NCI-H510A treated with DMSO at 0.1 percent for 48 hours (cell line): ENCODE results near the gene IQCK.

Experiments
- DNase-seq: peaks from one replicate; lab custom pipeline; 2025; lab: John Stamatoyannopoulos, UW

IQCK gene

DNA sequence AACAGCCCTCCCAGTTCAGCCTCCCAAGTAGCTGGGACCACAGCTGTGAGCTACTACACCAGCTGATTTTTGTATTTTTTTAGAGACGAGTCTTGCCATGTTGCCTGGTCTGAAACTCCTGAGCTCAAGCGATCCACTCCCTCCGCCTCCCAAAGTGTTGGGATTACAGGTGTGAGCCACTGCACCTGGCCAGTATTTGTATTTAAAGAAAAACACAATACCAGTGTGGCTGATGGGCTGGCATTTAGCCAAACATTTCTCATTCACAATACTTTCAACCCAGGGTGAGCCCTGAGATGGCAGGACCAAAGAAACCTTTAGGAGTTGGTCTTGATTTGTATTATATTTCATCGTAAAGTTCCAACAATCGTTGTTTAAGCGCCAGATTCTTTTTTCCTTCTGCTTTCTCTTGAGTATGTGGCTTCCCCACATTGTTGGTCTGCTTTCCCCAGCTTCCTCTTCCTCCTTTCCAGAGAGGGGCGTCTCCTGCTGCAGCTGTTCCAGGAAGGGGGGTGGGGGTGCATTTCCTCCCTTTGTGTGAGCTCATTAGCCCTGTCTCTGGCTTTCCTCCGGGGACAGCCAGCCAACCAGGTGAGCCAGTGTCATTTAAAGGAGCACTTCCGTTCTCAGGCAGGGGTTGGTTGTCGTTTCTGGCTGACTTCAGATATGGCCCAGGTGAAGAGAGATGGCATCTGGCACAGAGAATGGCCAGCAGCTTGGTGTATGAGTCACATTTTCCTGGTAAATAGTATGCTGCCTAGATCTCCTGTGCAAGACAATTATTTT, 86.7 kb downstream of the IQCK start:
- DNase-seq = peak; percentile 100

DNA sequence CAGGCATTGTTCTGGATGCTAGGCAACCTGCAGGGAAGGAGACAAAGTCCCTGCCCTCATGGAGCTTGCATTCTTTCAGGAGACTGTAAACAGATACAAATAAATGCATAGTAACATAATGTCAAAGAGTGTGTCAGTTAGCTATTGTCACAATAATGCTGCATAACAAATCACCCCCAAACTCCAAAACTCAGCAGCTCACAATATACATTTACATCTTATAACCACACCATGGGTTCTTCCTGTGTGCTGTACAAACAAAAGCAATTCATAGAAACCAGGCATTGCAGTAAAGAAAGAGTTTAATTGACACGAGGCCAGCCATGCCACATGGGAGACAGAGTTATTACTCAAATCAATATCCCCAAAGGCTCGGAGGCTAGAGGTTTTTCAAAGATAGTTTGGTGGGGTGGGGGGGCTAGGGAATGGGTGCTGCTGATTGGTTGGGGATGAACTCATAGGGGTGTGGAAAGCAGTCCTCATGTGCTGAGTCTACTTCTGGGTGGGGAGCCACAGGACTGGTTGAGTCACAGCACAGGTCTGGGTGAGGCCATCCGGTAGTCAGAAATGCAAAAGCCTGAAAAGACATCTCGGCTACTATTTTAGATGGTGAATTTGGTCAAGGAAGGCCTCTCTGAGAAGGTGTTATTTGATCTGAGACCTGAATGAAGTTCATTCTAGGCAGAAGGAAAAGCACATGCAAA, 87.5 kb downstream of the IQCK start:
- DNase-seq = no peak

DNA sequence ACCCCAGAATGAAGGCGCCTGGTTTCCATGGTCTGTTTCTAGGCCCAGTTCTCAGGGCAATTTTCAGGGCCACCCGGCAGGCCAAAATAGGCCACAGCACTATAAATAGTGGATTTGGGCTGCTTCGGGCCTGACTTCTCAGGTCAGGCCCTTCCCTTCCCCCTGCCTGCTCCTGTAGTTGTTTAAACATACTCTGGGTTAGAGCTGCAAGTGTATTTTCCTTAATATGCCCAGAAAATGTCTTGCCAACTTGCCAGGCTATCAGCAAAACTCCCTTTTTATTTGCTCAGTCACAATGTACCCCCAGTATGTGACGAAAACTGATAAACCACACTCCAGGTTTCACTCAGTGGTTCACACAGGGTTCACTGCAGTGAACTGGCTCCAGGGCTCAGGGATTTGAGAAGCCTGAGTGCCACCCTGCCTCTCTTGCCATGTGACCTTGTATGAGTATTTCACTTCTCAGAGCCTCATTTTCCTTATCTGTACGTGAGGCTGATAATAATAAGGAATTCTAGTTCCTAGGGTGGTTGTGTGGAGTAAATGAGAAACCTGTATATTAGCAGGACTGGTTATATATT, 90.1 kb downstream of the IQCK start:
- DNase-seq = no peak

DNA sequence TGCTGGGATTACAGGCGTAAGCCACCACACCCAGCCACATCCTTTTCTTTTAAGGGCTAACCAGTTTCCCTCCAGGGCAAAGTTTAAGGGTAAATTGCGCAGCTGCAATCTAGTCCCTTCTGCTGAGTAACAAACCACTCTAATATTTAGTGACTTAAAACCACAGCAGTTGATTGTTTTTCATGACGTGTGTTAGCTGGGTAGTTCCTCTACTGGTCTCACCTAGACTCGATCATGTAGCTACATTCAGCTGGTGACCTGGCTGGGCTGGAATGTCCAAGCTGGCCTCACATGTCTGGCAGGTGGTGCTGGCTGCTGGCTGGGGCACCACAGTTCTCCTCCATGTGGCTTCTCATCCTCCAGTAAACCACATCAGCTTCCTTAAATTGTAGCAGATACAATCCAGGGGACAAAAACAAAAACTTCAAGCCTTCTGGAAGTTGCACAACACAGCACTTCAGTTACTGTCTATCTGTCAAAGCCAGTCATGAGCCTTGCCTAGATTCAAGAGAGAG, 91.1 kb downstream of the IQCK start:
- DNase-seq = no peak

DNA sequence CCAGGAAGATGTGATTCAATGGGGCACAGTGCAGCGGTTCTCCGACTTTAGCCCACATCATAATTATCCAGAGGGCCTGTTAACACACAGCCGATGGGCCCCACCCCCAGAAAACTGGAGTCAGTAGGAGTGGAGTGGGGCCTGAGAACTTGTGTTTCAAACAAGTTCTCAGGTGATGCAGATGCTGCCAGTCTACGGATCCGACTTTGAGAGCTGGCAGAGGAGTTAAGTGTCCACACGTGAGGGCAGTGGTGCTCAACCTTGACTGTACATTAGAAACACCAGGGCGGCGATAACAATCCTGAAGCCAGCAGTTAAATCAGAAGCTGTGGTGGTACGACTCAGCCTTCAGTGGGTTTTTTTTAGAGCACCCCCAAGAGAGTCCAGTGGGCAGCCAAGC, 91.6 kb downstream of the IQCK start:
- DNase-seq = no peak

DNA sequence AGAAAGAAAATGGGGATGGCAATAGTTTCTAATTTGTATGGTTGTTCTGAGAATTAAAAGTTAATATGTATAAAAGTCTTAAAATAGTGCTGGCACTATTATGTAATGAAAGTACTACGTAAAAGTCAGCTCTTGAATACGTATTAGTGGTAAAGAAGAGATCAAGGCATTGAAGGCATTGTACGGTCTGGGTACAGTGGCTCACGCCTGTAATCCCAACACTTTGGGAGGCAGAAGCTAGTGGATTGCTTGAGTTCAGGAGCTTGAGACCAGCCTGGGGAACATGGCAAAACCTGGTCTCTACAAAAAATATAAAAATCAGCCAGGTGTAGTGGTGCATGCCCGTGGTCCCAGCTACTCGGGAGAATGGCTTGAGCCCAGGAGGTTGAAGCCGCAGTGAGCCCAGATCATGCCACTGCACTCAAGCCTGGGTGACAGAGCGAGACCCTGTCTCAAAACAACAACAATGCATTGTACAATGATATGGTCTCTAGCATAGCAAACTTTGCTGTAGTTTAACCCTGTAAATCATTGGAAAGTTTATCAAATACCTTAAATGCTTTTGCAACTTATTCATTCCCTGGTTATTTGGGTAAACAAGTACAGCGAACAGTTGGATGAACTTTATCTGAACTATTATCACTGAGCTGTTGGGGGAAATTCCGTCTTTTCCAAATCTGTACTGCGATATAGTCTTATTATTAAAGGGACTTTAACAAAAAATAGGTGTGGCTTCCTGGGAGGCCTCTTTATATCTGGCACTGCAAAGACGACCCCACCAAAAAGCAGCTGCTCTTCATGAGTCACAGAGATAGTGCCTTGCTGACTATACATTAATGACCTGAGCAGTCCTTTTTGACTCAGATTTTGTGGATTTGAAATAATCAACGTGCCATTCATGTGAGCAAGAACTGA, 93.0 kb downstream of the IQCK start:
- no peak for DNase-seq

DNA sequence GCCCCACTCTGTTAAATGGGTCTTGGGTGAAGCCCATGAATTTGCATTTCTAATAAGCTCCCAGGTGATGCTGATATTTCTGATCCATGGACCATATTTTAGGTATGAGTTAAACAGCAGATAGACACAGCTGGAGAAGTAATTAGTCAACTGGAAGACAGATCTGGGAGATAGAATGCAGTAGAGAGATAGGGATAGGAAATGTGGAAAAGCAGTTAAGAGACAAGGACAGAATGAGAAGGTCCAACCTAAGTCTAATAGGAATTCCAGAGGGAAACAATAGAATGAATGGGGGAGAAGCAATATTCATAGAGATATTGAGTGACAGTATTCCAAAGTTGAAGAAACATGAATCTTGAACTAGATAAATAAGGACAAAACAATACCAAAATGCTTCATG, 94.9 kb downstream of the IQCK start:
- DNase-seq = no peak

DNA sequence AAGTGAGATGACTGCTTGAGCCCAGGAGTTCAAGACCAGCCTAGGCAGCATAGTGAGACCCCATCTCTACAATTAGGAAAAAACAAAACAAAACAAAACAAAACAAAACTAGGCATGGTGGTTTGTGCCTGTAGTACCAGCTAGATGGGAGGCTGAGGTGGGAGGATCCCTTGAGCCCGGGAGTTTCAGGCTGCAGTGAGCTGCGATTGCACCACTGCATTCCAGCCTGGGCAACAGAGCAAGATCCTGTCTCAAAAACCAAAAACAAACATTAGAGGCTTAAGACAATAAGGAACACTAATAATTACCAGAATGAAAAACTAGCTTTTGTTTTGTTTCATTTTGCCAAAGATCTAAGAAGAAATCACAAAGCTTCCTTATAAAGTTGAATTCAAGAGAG, 97.3 kb downstream of the IQCK start:
- DNase-seq = no peak

DNA sequence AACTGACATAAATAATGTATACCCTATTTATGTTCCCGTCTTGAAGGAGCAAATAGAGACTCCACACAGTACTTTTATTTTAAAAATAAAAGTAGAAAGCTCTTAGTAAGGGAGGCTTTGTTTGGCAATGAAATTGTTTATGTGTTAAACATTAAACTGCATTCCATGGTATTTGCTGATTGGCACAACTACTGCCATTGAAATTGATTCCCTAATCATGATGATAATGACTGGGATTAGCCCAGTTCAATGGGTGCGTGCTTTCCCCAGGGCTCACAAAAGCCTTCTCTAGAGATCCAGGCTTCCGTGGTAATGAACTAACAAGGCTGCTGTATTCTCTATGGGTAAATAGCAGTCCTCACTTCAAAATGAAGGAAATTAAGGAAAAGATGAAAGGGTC, 99.1 kb downstream of the IQCK start:
- no peak for DNase-seq

DNA sequence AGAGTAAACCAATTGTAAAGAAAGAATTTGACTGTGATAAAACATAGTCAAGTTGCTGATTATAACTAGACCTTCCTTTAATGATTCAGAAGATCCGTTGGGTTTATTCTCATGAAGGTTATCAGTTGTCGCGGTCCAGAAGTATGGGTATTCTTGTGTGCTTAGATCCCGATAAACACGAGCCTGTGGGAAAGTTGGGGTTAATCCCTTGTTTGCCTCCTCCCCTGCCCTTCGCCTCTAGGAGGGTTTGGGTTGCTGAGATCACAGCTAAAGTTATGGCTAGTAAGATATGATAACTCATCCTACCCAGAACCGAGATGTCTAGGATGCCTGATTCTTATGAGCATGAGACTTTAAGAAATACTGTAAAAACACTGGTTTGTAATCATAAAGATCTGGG, 99.8 kb downstream of the IQCK start:
- no peak for DNase-seq

DNA sequence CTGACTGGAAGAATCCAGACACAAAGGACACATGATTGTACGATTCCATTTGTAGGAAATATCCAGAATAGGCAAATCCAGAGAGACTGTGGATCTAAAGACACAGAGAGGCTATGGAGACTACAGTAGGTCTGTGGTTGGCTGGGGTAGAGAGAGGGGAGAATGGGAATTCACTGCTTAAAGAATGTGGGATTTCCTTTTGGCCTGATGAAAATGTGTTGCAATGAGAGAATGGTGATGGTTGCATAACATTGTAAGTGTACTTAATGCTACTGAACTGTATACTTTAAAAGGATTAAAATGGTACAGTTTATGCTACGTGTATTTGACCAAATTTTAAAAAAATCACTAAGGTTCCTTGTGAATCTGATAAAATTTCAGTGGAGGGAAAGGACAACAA, 104.5 kb downstream of the IQCK start:
- no peak for DNase-seq

DNA sequence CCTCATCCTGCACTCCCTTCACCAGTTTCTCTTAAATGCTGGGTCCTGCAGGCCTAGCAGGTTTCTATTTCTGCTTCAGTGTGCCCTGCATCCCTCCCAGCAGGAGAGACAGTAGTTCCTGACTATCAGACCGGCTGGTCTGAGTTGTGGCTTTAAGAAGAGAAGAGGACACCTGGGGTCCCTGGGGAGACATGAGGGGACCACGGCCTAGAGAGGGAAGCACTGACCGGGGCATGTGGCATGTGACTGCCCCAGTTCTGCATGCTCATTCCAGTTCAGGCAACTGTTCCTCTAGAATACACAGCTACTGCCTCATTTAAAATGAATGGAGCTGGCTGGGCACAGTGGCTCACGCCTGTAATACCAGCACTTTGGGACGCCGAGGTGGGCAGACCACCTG, 105.3 kb downstream of the IQCK start:
- no peak for DNase-seq

DNA sequence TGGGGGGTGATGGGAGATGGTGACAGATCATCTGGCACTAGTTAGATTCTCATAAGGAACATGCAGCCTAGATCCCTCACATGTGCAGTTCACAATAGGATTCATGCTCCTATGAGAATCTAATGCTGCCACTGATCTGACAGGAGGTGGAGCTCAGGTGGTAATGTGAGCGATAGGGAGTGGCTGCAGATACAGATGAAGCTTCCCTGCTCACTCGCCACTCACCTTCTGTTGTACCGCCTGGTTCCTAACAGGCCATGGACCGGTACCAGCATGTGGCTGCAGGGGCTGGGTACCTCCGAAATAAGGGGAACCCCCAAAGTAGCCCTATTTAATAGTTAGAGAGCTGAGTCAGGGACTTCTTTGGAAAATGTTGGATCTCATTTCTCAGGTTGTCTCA, 106.1 kb downstream of the IQCK start:
- no peak for DNase-seq

DNA sequence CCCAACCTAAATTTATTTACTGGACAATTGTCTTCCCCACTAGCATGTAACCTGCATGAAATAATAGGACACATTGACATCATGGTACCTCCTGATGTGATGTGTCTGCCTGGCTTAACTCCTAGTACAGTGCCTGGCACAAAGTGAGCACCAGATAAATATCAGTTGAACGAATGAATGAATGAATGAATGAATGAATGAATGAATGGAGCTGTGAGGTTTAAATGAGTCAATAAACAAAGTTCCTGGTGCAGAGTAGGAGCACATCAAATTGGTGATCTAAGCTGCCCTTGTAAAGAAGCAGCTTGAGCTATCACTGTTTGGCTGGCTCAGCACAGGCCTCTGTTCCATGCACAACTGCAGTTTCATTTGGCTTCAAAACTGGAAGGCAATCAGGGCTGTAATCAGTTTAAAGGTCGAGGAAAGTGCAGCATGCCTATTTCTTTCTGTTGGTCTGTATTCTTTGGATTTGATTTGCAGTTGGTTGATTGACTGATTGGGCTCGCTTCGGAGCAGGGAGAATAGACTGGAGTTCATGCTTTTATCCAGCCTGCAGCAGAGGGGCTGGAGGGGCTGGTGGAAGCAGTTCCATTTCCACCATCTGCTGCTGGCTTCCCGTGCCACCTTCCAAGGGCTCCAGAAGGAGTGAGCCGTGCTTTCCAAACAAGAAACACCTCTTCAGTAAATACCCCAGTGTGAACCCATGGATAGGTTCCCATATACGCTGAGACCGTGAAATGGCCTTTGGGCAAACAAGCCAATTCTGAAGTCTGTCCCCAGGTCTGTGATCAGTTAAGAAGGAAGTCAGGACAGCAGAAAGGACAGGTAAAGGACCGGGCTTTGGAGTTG, 112.0 kb downstream of the IQCK start:
- no peak for DNase-seq

DNA sequence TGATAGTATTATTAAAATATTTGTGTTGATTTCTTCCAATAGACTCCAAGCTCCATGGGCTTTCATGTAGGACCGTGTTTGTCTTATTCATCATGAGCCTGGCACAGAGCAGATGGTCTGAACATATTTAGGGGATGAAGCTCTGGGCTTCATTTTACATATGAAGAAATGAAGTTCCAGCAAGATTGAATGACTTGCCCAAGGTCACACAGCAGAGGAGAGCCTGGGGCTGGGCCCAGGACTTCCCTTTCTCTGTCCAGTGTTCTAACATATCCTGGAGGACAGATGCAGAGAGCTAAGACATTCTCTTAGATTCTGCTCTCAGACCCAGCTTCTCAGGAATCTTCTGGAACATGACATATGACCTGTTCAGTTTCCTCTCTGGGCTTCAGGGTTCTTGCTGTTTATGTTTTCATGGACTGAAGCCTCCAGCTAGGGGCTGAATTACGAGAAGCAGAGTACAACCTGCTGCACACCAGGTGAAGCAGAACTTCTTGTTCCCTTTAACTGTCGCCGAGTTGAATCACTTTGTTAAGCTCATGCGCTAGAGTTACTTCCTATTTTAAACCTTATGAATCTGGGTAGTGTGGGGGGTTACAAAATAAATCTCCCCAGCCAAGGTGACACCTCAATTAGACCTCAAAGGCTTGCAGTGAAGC, 113.0 kb downstream of the IQCK start:
- DNase-seq = no peak

DNA sequence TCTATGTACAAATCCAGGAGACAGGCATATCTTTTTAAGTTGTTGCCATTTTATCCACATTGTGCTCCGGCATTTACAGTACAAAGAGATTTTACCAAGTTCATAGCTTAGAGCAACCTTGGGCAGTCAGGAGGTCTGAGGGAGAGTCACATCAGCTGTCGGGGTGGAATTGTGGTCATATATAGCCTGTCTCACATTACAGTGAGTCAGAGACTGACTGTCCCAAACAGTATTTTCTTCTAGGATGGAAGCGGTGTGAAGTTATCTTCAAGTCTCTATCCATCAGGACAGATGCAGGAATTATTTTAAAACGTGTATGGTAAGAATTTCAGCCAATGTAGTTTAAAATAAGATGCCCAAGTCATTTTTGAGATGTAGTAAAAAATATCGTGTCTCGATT, 113.6 kb downstream of the IQCK start:
- DNase-seq = no peak

DNA sequence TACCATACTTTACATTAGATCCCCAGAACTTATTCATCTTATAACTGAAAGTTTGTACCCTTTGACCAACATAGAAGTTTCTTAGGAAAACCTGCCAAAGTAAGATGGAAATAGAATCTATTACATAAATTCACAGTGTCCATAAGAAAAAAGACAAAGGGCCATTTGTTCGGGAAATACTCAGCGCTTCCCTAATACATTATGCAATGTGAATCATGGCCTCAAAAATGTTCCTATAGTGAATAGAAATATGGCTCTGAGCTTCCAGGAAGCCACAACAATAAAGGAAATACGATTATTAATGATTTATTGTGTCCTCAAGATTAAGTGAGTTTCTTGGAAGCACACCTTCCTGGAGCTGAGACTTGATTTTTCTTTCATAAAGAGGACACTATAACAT, 115.1 kb downstream of the IQCK start:
- no peak for DNase-seq

DNA sequence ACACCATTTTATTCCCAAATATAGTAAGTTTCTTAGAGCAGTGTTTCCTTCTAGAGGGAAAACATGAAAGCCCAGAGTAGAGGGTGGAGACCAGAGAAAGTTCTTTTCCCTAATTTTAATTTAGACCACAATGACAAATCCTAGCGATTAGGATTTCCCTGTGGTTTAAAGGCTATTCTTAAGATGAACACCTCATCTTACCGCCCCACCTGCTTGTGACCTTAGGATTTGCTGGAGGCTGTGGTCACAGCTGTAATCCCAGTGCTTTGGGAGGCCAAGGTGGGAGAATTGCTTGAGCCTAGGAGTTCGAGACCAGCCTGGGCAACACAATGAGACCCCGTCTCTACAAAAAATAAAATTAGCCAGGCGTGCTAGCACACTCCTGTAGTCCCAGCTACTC, 115.5 kb downstream of the IQCK start:
- DNase-seq = no peak

DNA sequence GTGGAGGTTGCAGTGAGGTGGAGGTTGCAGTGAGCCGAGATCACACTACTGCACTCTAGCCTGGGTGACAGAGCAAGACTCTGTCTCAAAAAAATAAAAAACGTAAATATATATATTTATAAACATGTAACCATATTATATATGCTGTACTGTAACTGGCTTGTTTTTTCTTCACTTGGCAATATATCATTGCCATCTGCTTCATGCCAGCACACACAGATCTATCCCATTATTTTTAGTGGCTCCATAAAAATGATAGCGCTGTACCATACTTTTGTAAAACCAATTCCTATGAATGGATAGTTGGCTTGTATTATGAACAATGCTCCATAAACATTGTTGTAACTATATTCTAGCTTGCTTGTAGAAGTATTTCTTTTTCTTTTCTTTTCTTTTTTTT, 117.1 kb downstream of the IQCK start:
- DNase-seq = no peak

DNA sequence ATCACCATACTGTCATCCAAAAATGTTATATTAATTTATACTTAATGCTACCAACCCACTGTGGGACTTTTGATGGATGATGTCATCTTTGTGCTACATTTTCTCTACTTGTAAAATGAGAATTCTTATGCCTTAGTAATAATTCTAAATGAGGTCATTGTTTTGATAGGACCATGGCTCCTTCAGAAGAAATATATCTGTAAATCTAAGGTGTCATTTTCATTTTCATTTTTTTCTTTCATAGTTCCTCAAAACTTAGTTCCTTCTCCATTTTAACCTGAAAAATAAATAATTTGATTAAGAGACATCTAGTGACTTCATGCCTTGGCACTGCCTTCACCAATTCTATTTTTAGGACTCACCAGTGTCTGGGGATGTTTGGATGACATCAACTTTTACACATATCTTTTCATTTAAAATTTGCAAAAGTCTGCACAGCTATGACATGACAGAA, 117.9 kb downstream of the IQCK start:
- no peak for DNase-seq
